K562 (cell line): ENCODE results near the gene RBSN. TPM values are rescaled to one million over a fixed set of nuclear protein-coding genes. Genes with fewer than 3 reads are reported as not detected.
A peak's percentile ranks its signal among the peaks of the same experiment; 100 is the strongest.

Experiments used
- BRD4 ChIP-seq: fragments of 200-600 bp; sonication (generic); IDR thresholded peaks from 2 replicates; pipeline ENCODE4 v1.6.1; 2017; ENCODE audit warnings: inconsistent platforms
- CHD1 ChIP-seq: fragments of 200-600 bp; sonication (generic); IDR thresholded peaks from one replicate; pipeline ENCODE4 v1.6.1; 2012; ENCODE audit warnings: mild to moderate bottlenecking, moderate library complexity, low read length, inconsistent platforms
- CSDE1 ChIP-seq, 2 experiments: fragments of 450-650 bp; IDR thresholded peaks; 2 replicates each; pipeline ENCODE4 v1.6.1; 2016; ENCODE audit warnings: mild to moderate bottlenecking in 1 of 2
- FOXA1 ChIP-seq: fragments of 450-650 bp; IDR thresholded peaks from 2 replicates; pipeline ENCODE4 v1.6.1; 2016; ENCODE audit warnings: mild to moderate bottlenecking, borderline replicate concordance
- GATAD2B ChIP-seq: fragments of 450-650 bp; IDR thresholded peaks from 2 replicates; pipeline ENCODE4 v1.6.1; 2017; ENCODE audit warnings: mild to moderate bottlenecking, borderline replicate concordance
- GMEB1 ChIP-seq: fragments of 250-450 bp; sonication (Bioruptor Pico); IDR thresholded peaks from 2 replicates; pipeline ENCODE4 v1.4.0; 2020; ENCODE audit warnings: mild to moderate bottlenecking
- HNRNPH1 ChIP-seq: fragments of 200-400 bp; formaldehyde crosslinking; optimal IDR thresholded peaks from 2 replicates; pipeline ENCODE3; 2017; ENCODE audit warnings: low read depth, mild to moderate bottlenecking, low read length, moderate library complexity
- MAFG ChIP-seq: fragments of 450-650 bp; conservative IDR thresholded peaks from 2 replicates; pipeline ENCODE4 v1.6.1; 2016; ENCODE audit warnings: missing genetic modification characterization, missing compliant biosample characterization
- MAFK ChIP-seq: IDR thresholded peaks from 2 replicates; pipeline ENCODE4 v1.6.1; 2011; ENCODE audit warnings: low read length, improper control_type of control experiment
- MTF1 ChIP-seq: fragments of 250-450 bp; sonication (Bioruptor Pico); IDR thresholded peaks from 2 replicates; pipeline ENCODE4 v1.9.0; 2021; ENCODE audit warnings: moderate library complexity, mild to moderate bottlenecking, inconsistent platforms, borderline replicate concordance
- MYBL2 ChIP-seq, 2 experiments: fragments of 450-650 bp in 1 of 2; sonication (generic) in 1 of 2; formaldehyde crosslinking in 1 of 2; IDR thresholded peaks; 2 replicates each; pipeline versions ENCODE4 v1.6.1 to v1.8.1; 2017 to 2022; ENCODE audit warnings: borderline replicate concordance in 1 of 2, inconsistent platforms in 1 of 2, low read depth in 1 of 2, mild to moderate bottlenecking in 1 of 2, missing genetic modification reagents in 1 of 2, moderate library complexity in 1 of 2
- NR0B1 ChIP-seq: fragments of 450-650 bp; IDR thresholded peaks from one replicate; pipeline ENCODE4 v1.6.1; 2018; ENCODE audit warnings: mild to moderate bottlenecking, moderate library complexity; ENCODE audit not compliant: partially characterized antibody
- PPARD ChIP-seq: fragments of 250-450 bp; sonication (Bioruptor Pico); IDR thresholded peaks from 2 replicates; pipeline ENCODE4 v1.8.0; 2022; ENCODE audit warnings: inconsistent platforms, mild to moderate bottlenecking, moderate library complexity
- RBM25 ChIP-seq: fragments of 200-400 bp; formaldehyde crosslinking; IDR thresholded peaks from 2 replicates; pipeline ENCODE4 v1.6.1; 2018; ENCODE audit warnings: low read length, low read depth, moderate library complexity; ENCODE audit not compliant: severe bottlenecking
- SAP30 ChIP-seq: fragments of 200-600 bp; sonication (generic); IDR thresholded peaks from 2 replicates; pipeline ENCODE4 v1.6.1; 2012; ENCODE audit warnings: borderline replicate concordance, low read depth, mild to moderate bottlenecking, moderate library complexity, low read length, control low read depth, inconsistent platforms; ENCODE audit not compliant: insufficient read depth, poor library complexity, severe bottlenecking
- SIRT6 ChIP-seq: IDR thresholded peaks from one replicate; pipeline ENCODE4 v1.6.1; 2012; ENCODE audit warnings: low read depth, mild to moderate bottlenecking, control low read depth, inconsistent platforms, low read length, moderate library complexity
- SMAD4 ChIP-seq: fragments of 250-450 bp; sonication (Bioruptor Pico); conservative IDR thresholded peaks from 2 replicates; pipeline ENCODE4 v1.8.0; 2021; ENCODE audit warnings: inconsistent platforms, mild to moderate bottlenecking, moderate library complexity
- SMARCA5 ChIP-seq: fragments of 450-650 bp; IDR thresholded peaks from 2 replicates; pipeline ENCODE4 v1.6.1; 2016
- ZNF57 ChIP-seq: fragments of 450-650 bp; formaldehyde crosslinking; IDR thresholded peaks from 2 replicates; pipeline ENCODE4 v1.4.0; 2020; ENCODE audit warnings: mild to moderate bottlenecking, moderate library complexity
- ZNF644 ChIP-seq: fragments of 200-800 bp; sonication (Bioruptor generic); IDR thresholded peaks from 2 replicates; pipeline ENCODE4 v1.6.1; 2016; ENCODE audit warnings: low read depth, missing genetic modification characterization, missing compliant biosample characterization
- polyA plus RNA-seq, 8 experiments: library from polyadenylated mRNA; depleted of rRNA in 4 of 8; stranded (reverse) in 5 of 8; unstranded in 3 of 8; fragments of >200 nt; fragmentation: Nextera tagmentation in 2 of 8; fragmentation: Illumina TruSeq in 1 of 8; extraction: Ambion mirVana in 2 of 8; extraction: Trizol in 1 of 8; gene quantifications; 2 replicates each; pipeline versions ENCODE4 v1.2.1 to v1.2.3, GENCODE V29; 2011 to 2014; ENCODE audit warnings: inconsistent platforms in 1 of 8, missing spikeins in 1 of 8
- total RNA-seq, 7 experiments: library from RNA; depleted of rRNA in 6 of 7; stranded (reverse); fragments of >200 nt in 6 of 7; fragmentation: Illumina TruSeq in 2 of 7; extraction: Trizol in 2 of 7; gene quantifications; 2 replicates each; pipeline versions ENCODE4 v1.2.1 to v1.2.3, GENCODE V29; 2011 to 2021; ENCODE audit warnings: low replicate concordance in 1 of 7
- TF ChIP-seq, protein P1 (sequence below): fragments of 200-800 bp; sonication (Bioruptor generic); IDR thresholded peaks from 2 replicates; pipeline ENCODE4 v1.6.1; 2017; ENCODE audit warnings: missing genetic modification characterization, missing compliant biosample characterization
- TF ChIP-seq, protein P2 (sequence below): sonication (generic); formaldehyde crosslinking; IDR thresholded peaks from 2 replicates; pipeline ENCODE4 v1.8.0; 2022; ENCODE audit warnings: mild to moderate bottlenecking, missing genetic modification reagents

RBSN gene
- total and polyA plus RNA-seq, 9 of the 15 experiments (the other 6 are each of a cell fraction or from before 2014, with no cell fraction given) = 2.9 to 19.6 (median 15.0) TPM

- no peak for TF ChIP-seq SAP30
- TF ChIP-seq PPARD = no peak
- TF ChIP-seq SIRT6 = no peak
- TF ChIP-seq NR0B1 = no peak
- TF ChIP-seq MTF1 (CRISPR knock-in tag) = no peak
- TF ChIP-seq ZNF644 = no peak
- no peak for TF ChIP-seq MYBL2 (IDR thresholded peaks at IDR 0.05; ENCODE audit: low read depth)
- no peak for TF ChIP-seq MYBL2 (CRISPR knock-in tag; IDR thresholded peaks at IDR 0.05; ENCODE audit: borderline replicate concordance)
- no peak for TF ChIP-seq CSDE1 (IDR thresholded peaks at IDR 0.05)
- TF ChIP-seq, protein P1, sequence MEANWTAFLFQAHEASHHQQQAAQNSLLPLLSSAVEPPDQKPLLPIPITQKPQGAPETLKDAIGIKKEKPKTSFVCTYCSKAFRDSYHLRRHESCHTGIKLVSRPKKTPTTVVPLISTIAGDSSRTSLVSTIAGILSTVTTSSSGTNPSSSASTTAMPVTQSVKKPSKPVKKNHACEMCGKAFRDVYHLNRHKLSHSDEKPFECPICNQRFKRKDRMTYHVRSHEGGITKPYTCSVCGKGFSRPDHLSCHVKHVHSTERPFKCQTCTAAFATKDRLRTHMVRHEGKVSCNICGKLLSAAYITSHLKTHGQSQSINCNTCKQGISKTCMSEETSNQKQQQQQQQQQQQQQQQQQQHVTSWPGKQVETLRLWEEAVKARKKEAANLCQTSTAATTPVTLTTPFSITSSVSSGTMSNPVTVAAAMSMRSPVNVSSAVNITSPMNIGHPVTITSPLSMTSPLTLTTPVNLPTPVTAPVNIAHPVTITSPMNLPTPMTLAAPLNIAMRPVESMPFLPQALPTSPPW = no peak
- TF ChIP-seq MAFG (tag) = peak; percentile 57
- TF ChIP-seq SMARCA5 = no peak
- peak; percentile 52; the same call in 1 of the 2 replicates for TF ChIP-seq SMAD4 (CRISPR knock-in tag)
- no peak for TF ChIP-seq GMEB1 (CRISPR knock-in tag)
- peak; percentile 39; the same call in 1 of the 2 replicates for TF ChIP-seq MAFK
- no peak for TF ChIP-seq FOXA1
- TF ChIP-seq GATAD2B = no peak
- no peak for TF ChIP-seq CHD1
- no peak for TF ChIP-seq BRD4
- TF ChIP-seq ZNF57 (CRISPR knock-in tag) = no peak
- TF ChIP-seq, protein P2, sequence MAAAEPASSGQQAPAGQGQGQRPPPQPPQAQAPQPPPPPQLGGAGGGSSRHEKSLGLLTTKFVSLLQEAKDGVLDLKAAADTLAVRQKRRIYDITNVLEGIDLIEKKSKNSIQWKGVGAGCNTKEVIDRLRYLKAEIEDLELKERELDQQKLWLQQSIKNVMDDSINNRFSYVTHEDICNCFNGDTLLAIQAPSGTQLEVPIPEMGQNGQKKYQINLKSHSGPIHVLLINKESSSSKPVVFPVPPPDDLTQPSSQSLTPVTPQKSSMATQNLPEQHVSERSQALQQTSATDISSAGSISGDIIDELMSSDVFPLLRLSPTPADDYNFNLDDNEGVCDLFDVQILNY = no peak
- TF ChIP-seq HNRNPH1 = no peak
- TF ChIP-seq RBM25 = no peak
These were observed 58.1 kb downstream of the RBSN start (continued) for GRCh38 chr3:15040844-15041243.
